Activated CD4-positive, alpha-beta T cell treated with anti-CD3 and anti-CD28 coated beads, Interleukin-2, amount 50 U/mL, for 48 hours (primary cell): ENCODE results near the gene ARMC3.
A peak's percentile ranks its signal among the peaks of the same experiment; 100 is the strongest.
"Not testable (repeated sequence)": the region's sequence is repeated elsewhere in the genome, so short reads cannot be mapped to it uniquely, and the experiment has no call there.

ENCODE experiments used
- DNase-seq, 2 experiments: peaks; one replicate each; pipeline ENCODE4 v3.0.0-alpha.2; 2020

ARMC3 gene

GRCh38 chr10:22927661-22928403, at the start of gene ARMC3:
Gene ARMC3 (plus strand): TSS chr10:22928053. CDS start chr10:22931997, 3,944 bp downstream.
- peak; percentile 69 to 70 for DNase-seq

- no peak for DNase-seq
Measured at GRCh38 chr10:22891797-22892196, 36.1 kb upstream of the ARMC3 start.

GRCh38 chr10:22893781-22894180, 34.1 kb upstream of the ARMC3 start:
- no peak for DNase-seq

DNA sequence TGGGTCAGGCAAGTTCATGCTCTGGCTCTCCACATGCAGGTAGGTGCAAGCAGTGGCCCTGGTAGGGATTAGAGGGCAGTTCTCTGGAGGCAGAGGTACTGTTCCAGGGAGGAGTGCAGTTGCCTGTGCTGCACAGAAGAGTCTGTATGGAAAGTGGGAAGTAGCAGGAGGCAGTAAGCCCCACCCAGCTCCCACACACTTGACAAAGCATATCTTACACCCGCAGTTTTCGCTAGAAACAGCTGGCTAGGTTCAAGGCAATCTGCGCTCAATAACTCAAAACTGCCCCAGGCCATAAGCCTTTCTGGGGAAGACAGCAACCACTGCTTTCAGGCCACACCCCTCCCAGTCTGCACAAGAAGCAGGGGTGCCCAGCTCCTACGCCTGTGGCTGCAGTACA, 33.1 kb upstream of the ARMC3 start:
- DNase-seq, result no peak

GRCh38 chr10:22895252-22895651, 32.6 kb upstream of the ARMC3 start:
- DNase-seq, result no peak

- DNase-seq, result no peak
Measured at GRCh38 chr10:22897371-22897770, 30.5 kb upstream of the ARMC3 start.

- no peak for DNase-seq
Measured at GRCh38 chr10:22899307-22899706, 28.5 kb upstream of the ARMC3 start.

DNA sequence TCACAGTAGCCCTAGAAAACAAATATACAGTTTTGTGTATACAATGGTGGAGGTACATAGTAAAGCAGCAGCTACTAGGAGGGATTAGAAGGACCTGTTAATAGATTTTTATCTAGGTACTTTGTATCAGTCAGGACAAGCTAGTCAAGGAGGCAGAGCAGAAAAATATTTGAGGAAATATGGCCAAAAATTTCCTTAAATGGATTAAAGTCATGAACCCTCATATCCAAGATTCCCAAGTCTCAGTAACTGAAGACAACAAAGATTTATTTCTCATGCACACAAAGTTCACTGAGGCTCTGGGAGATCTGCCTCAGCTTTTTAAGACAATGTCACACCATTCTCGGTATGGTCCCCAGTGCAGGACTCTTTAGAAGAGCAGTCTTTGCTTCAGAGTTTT, 28.1 kb upstream of the ARMC3 start:
- no peak for DNase-seq

GRCh38 chr10:22900841-22901601, 26.8 kb upstream of the ARMC3 start:
- no peak for DNase-seq

- not testable (repeated sequence) for DNase-seq
Measured at GRCh38 chr10:22902147-22902546, 25.7 kb upstream of the ARMC3 start.

DNA sequence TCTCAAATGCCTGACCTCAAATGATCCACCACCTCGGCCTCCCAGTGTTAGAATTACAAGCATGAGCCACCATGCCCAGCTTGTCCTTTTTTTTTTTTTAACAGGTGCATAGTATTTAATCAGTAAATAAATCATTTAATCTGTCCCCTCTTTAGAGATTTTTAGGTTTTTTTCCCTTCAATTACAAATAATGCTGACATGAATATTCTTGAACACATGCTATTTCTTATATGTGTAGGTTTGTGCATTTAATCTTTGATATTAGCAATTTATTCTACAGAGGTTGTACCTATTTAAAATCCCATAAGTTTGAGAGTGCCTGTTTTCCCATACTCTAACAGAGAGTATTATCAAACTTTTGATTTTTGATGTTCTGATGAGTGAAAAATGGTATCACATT, 24.2 kb upstream of the ARMC3 start:
- no peak for DNase-seq

DNA sequence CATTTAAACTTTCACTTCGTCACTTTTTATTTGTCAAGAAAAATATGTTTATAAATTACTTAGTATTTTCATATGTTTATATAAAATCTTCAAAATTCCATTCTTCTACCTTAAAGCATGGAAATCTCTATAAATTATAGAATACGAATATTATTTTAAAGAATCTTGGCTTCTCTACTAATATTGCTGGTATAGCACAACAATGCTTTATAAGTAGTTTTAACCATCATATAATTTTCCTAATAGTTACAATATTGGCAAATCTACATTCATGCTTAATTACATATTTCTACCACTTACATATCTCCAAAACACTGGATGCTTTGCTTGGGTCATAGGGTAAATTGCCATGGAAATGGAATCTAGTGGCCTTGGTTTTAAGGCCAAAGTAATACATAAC, 21.1 kb upstream of the ARMC3 start:
- DNase-seq, result no peak

DNA sequence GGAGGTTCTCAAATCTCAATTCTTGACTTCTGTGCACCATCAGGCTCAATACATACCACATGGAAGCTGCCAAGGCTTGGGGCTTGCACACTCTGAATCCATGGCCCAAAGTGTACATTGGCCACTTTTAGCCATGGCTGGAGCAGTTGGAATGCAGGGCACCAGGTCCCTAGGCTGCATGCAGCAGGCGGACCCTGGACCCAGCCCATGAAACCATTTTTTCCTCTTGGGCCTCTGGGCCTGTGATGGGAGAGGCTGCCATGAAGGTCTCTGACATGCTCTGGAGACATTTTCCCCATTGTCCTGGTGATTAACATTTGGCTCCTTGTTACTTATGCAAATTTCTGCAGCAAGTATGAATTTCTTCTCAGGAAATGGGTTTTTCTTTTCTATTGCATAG, 19.0 kb upstream of the ARMC3 start:
- no peak for DNase-seq

DNA sequence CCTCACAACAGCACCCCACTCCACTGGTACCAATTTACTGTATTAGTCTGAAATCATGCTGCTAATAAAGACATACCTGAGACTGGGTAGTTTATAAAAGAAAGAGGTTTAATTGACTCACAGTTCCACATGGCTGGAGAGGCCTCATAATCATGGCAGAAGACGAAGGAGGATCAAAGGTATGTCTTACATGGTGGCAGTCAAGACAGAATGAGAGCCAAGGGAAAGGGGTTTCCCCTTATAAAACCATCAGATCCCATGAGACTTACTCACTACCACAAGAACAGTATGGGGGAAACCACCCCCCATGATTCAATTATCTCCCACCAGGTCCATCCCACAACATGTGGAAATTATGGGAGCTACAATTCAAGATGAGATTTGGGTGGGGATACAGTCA, 18.2 kb upstream of the ARMC3 start:
- DNase-seq, result not testable (repeated sequence)

GRCh38 chr10:22911067-22911466, 16.8 kb upstream of the ARMC3 start:
- no peak for DNase-seq

- no peak for DNase-seq
Measured at GRCh38 chr10:22911889-22912762, 15.7 kb upstream of the ARMC3 start.

- no peak for DNase-seq
Measured at GRCh38 chr10:22912763-22913384, 15.0 kb upstream of the ARMC3 start.

GRCh38 chr10:22913474-22914092, 14.3 kb upstream of the ARMC3 start:
- no peak for DNase-seq

- no peak for DNase-seq
Measured at GRCh38 chr10:22915314-22915713, 12.5 kb upstream of the ARMC3 start.

GRCh38 chr10:22925088-22925487, 2.8 kb upstream of the ARMC3 start:
- DNase-seq, result no peak

DNA sequence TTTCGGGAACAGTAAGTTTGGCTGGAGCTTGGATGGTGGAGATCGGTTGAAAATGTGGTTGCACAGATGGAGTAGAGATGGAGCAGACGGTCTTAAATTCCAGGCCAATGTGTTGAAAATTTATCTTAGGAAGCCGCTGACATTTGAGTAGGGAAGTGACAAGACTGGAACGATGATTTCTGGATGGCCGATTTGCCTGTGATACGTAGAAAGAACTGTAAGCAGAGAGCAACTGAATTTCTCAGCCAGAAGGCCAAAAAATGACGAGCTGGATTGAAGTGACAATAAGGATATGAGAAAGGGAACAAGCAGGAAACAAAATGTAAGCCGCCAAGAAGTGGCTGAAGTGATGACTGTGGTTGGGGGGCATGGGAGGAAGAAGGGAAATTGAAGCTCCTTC, 687 bp upstream of the ARMC3 start:
- no peak for DNase-seq

GRCh38 chr10:22929053-22929452, 1.2 kb downstream of the ARMC3 start:
- not testable (repeated sequence) for DNase-seq
